Endodermal cell (in vitro differentiated cells): Measurements from ENCODE around the gene PCSK7. TPM values are rescaled to one million over a fixed set of nuclear protein-coding genes. Genes with fewer than 3 reads are reported as not detected.

ENCODE experiments used
- DNase-seq: peaks from one replicate; pipeline ENCODE4 v3.0.0-alpha.2; 2017
- H3K27ac ChIP-seq: 2 replicates; pipeline ENCODE4 v1.5.1; 2013; ENCODE audit warnings: mild to moderate bottlenecking, low read depth, low read length, moderate library complexity
- H3K27me3 ChIP-seq: 2 replicates; pipeline ENCODE4 v1.6.1; 2013; ENCODE audit warnings: mild to moderate bottlenecking, low read length, moderate library complexity; ENCODE audit not compliant: insufficient read depth, control insufficient read depth, poor library complexity, severe bottlenecking
- H3K36me3 ChIP-seq: 2 replicates; pipeline ENCODE4 v1.7.0; 2013; ENCODE audit warnings: mild to moderate bottlenecking, low read length, moderate library complexity; ENCODE audit not compliant: control insufficient read depth, insufficient read depth
- H3K4me1 ChIP-seq: one replicate; pipeline ENCODE4 v1.7.0; 2013; ENCODE audit warnings: low read length; ENCODE audit not compliant: control insufficient read depth, insufficient read depth
- H3K4me3 ChIP-seq: 2 replicates; pipeline ENCODE4 v1.5.1; 2013; ENCODE audit warnings: mild to moderate bottlenecking, low read length, moderate library complexity
- H3K9ac ChIP-seq: 2 replicates; pipeline ENCODE4 v1.6.1; 2013; ENCODE audit warnings: mild to moderate bottlenecking, low read length, moderate library complexity; ENCODE audit not compliant: poor library complexity, severe bottlenecking; ENCODE audit errors: extremely low read depth
- H3K9me3 ChIP-seq: 2 replicates; pipeline ENCODE4 v1.6.1; 2013; ENCODE audit warnings: mild to moderate bottlenecking, low read length, moderate library complexity; ENCODE audit not compliant: control insufficient read depth
- H3K27ac Mint-ChIP-seq: 2 replicates; pipeline ENCODE4 v1.8.0; 2020; ENCODE audit warnings: mixed read lengths
- H3K27me3 Mint-ChIP-seq: 2 replicates; pipeline ENCODE4 v1.8.0; 2021; ENCODE audit warnings: mild to moderate bottlenecking, mixed read lengths; ENCODE audit not compliant: insufficient read depth
- H3K36me3 Mint-ChIP-seq: 2 replicates; pipeline ENCODE4 v1.8.0; 2020; ENCODE audit warnings: low read depth, mixed read lengths
- H3K4me1 Mint-ChIP-seq: 2 replicates; pipeline ENCODE4 v1.8.0; 2020; ENCODE audit warnings: mixed read lengths
- H3K4me3 Mint-ChIP-seq: 2 replicates; pipeline ENCODE4 v1.8.0; 2020; ENCODE audit warnings: mild to moderate bottlenecking, moderate library complexity, mixed read lengths
- H3K9me3 Mint-ChIP-seq: 2 replicates; pipeline ENCODE4 v1.8.0; 2020; ENCODE audit warnings: mild to moderate bottlenecking, mixed read lengths
- CTCF ChIP-seq: fragments of 200-600 bp; sonication (generic); conservative IDR thresholded peaks from 2 replicates; pipeline ENCODE4 v1.5.0; 2021; ENCODE audit warnings: antibody characterized with exemption, mild to moderate bottlenecking
- WGBS, 2 experiments: methylation state at CpG; one replicate each; pipeline versions ENCODE4 v1.1.5 to v1.1.7; 2013; ENCODE audit warnings: missing lambda C conversion rate in 2 of 2, mixed read lengths in 1 of 2; ENCODE audit not compliant: insufficient coverage in 1 of 2, insufficient read length in 1 of 2; 5-methylcytosine and 5-hydroxymethylcytosine counted together
- total RNA-seq, 2 donors: library from RNA; stranded (reverse); fragmentation: NEBNext Ultra II Directional in 1 of 2; extraction: Animal tissue kit (Norgen Biotek cat#: 25700) in 1 of 2; gene quantifications; 2 replicates in 1 of 2; 3 replicates in 1 of 2; pipeline ENCODE4 v1.2.1, GENCODE V29; 2021

Gene PCSK7
- total RNA-seq, 2 donors from 2014 or later, result 56.5 to 58.6 TPM

GRCh38 chr11:117248341-117248740 lies 16.5 kb upstream of the PCSK7 start:
- TF ChIP-seq CTCF, result no peak
- H3K27ac Mint-ChIP-seq, result no peak overlapping the region
- peaks cover 2% of the 10 kb centered on the region for H3K4me1 Mint-ChIP-seq
- H3K27me3 Mint-ChIP-seq, result no peaks in the 10 kb centered on the region
- 97 to 100% methylated on average over 2 to 3 of the region's 4 CpGs for WGBS, 2 experiments
- no peaks in the 10 kb centered on the region for H3K9me3 Mint-ChIP-seq
- Histone ChIP-seq H3K27ac (no peak overlapping the region), H3K9me3 (no peaks in the 10 kb centered on the region), H3K4me3 (no peak overlapping the region), H3K27me3 (no peaks in the 10 kb centered on the region), H3K36me3 (peaks cover 58% of the 10 kb centered on the region), H3K4me1 (no peaks in the 10 kb centered on the region), H3K9ac (no peak overlapping the region)
- no peak for DNase-seq
- H3K4me3 Mint-ChIP-seq, result no peak overlapping the region
- peaks cover 65% of the 10 kb centered on the region for H3K36me3 Mint-ChIP-seq

DNA sequence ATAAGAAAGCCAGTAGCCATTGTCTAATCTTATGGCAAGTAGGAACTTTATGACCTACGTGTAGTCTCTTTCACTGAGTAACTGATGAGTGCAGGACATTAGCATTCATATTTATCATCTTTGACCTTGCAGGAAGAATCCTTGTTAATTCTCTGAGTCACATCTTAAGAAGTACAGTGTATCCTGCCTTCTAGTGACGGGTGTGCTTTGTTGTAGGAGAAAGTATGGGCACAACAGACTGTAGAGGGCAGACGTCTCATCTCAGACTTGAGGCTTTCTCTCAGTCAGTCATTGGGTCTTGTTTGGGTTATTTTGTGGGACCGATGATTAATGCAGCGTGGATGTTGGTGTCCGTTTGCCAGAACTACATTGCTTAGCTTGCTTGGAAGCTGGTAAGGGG lies 7.4 kb upstream of the PCSK7 start:
- H3K36me3 Mint-ChIP-seq, result peaks cover 42% of the 10 kb centered on the region
- H3K27ac ChIP-seq, result no peak overlapping the region
- no peaks in the 10 kb centered on the region for H3K27me3 ChIP-seq
- no peak overlapping the region for H3K27ac Mint-ChIP-seq
- H3K9ac ChIP-seq, result no peak overlapping the region
- no peaks in the 10 kb centered on the region for H3K27me3 Mint-ChIP-seq
- no peaks in the 10 kb centered on the region for H3K9me3 Mint-ChIP-seq
- no peaks in the 10 kb centered on the region for H3K9me3 ChIP-seq
- H3K4me1 ChIP-seq, result no peaks in the 10 kb centered on the region
- H3K36me3 ChIP-seq, result peaks cover 53% of the 10 kb centered on the region
- H3K4me1 Mint-ChIP-seq, result peaks cover 1% of the 10 kb centered on the region
- DNase-seq, result no peak
- TF ChIP-seq CTCF, result peak; percentile 40
- H3K4me3 Mint-ChIP-seq, result no peak overlapping the region
- H3K4me3 ChIP-seq, result no peak overlapping the region
- 89 to 92% methylated on average over 4 to 6 of the region's 6 CpGs for WGBS, 2 experiments

DNA sequence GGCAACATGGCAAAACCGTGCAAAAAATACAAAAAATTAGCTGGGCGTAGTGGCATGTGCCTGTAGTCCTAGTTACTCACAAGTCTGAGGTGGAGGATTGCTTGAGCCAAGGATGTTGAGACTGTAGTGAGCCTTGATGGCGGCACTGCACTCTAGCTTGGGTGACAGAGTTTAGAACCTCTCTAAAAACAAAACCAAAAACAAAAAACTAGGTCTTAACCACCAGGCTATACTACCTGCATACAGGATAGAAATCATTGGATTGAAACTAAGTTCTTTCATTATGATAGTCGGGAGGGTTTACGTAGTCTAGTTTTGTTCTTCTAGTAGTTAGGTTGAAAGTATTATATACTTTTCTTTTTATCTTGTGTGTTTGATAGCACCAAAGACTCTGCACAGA lies 6.3 kb upstream of the PCSK7 start:
- peaks cover 12% of the 10 kb centered on the region for H3K4me1 Mint-ChIP-seq
- Histone ChIP-seq H3K4me3 (no peak overlapping the region), H3K27me3 (no peaks in the 10 kb centered on the region), H3K27ac (no peak overlapping the region), H3K9me3 (no peaks in the 10 kb centered on the region), H3K36me3 (peaks cover 48% of the 10 kb centered on the region), H3K4me1 (peaks cover 3% of the 10 kb centered on the region), H3K9ac (no peak overlapping the region)
- no peaks in the 10 kb centered on the region for H3K9me3 Mint-ChIP-seq
- no peak for TF ChIP-seq CTCF
- no peaks in the 10 kb centered on the region for H3K27me3 Mint-ChIP-seq
- no peak for DNase-seq
- no peak overlapping the region for H3K4me3 Mint-ChIP-seq
- H3K36me3 Mint-ChIP-seq, result peaks cover 35% of the 10 kb centered on the region
- 94 to 100% methylated on average over 2 to 5 of the region's 5 CpGs for WGBS, 2 experiments
- no peak overlapping the region for H3K27ac Mint-ChIP-seq
